ENCODE data around the gene SMIM24.

The SMIM24 gene

DNA sequence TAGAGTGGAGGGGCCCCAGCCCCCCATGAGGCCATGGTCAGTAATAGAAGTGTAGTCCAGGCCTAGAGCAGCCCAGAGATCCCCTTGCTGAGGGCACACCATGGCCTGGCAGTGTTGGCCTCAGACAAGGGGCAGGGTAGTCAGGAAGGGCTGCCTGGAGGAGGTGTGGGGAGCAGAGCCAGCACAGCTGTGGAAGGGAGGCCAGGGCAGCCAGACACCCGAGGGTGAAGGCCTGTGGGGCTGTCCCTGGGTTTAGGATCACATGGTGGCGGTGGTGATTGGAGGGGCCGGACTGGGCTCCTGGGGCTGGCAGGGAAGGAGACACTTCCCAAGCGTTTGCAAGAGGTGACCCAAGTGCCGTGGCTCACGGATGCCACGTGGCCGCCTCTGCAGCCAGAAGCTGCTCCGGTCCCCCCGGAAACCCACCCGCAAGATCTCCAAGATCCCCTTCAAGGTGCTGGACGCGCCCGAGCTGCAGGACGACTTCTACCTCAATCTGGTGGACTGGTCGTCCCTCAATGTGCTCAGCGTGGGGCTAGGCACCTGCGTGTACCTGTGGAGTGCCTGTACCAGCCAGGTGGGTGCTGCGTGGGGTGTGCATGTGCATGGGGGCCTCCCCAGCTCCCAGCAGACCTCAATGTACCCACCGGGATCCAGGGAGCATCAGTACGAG lies 47.0 kb upstream of the SMIM24 start:
- Histone ChIP-seq H3K9ac (ENCODE audit: low read length) (no peak overlapping the region), H3K4me2 (ENCODE audit: low read depth, low read length, poor library complexity, severe bottlenecking) (no peak overlapping the region), H3F3A (ENCODE audit: insufficient read depth) (no peaks in the 10 kb centered on the region), H3K79me2 (ENCODE audit: insufficient read depth, low read length) (0 out of 2 replicates have a peak, but pooled peaks cover 2% of the 10 kb centered on the region), H3K9me3 (ENCODE audit: insufficient read depth, low read length) (no peaks in the 10 kb centered on the region), H3K9me2 (replicated peaks; ENCODE audit: insufficient read depth, low read length) (no peaks in the 10 kb centered on the region), H2AFZ (ENCODE audit: low read depth, low read length, severe bottlenecking) (no peak overlapping the region), H3K36me3 (ENCODE audit: low read length) (no peaks in the 10 kb centered on the region), H3K27ac (ENCODE audit: low read depth, low read length) (no peak overlapping the region), H3K4me3 (ENCODE audit: insufficient read depth, low read length, poor library complexity, severe bottlenecking) (no peak overlapping the region), H4K20me1 (ENCODE audit: low read depth, low read length) (no peaks in the 10 kb centered on the region), H3K27me3 (ENCODE audit: low read length) (no peaks in the 10 kb centered on the region)
- TF ChIP-seq, protein P1, sequence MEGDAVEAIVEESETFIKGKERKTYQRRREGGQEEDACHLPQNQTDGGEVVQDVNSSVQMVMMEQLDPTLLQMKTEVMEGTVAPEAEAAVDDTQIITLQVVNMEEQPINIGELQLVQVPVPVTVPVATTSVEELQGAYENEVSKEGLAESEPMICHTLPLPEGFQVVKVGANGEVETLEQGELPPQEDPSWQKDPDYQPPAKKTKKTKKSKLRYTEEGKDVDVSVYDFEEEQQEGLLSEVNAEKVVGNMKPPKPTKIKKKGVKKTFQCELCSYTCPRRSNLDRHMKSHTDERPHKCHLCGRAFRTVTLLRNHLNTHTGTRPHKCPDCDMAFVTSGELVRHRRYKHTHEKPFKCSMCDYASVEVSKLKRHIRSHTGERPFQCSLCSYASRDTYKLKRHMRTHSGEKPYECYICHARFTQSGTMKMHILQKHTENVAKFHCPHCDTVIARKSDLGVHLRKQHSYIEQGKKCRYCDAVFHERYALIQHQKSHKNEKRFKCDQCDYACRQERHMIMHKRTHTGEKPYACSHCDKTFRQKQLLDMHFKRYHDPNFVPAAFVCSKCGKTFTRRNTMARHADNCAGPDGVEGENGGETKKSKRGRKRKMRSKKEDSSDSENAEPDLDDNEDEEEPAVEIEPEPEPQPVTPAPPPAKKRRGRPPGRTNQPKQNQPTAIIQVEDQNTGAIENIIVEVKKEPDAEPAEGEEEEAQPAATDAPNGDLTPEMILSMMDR (IDR thresholded peaks at IDR 0.05; ENCODE audit: insufficient read depth, low read length, poor library complexity, severe bottlenecking): no peak
- no peak for TF ChIP-seq EZH2phosphoT487 (conservative IDR thresholded peaks at IDR 0.05; ENCODE audit: low read length)

- no peak overlapping the region for H3K4me3 ChIP-seq (ENCODE audit: insufficient read depth, low read length, poor library complexity, severe bottlenecking)
- 0 out of 2 replicates have a peak, but pooled peaks cover 6% of the 10 kb centered on the region for H3K79me2 ChIP-seq (ENCODE audit: insufficient read depth, low read length)
- no peaks in the 10 kb centered on the region for H4K20me1 ChIP-seq (ENCODE audit: low read depth, low read length)
- H3K27me3 ChIP-seq (ENCODE audit: low read length): no peaks in the 10 kb centered on the region
- H3K9me3 ChIP-seq (ENCODE audit: insufficient read depth, low read length): no peaks in the 10 kb centered on the region
- H3K9me2 ChIP-seq (replicated peaks; ENCODE audit: insufficient read depth, low read length): no peaks in the 10 kb centered on the region
- no peak overlapping the region for H3K27ac ChIP-seq (ENCODE audit: low read depth, low read length)
- H3F3A ChIP-seq (ENCODE audit: insufficient read depth): no peaks in the 10 kb centered on the region
- TF ChIP-seq, protein P1 (IDR thresholded peaks at IDR 0.05; ENCODE audit: insufficient read depth, low read length, poor library complexity, severe bottlenecking): peak; percentile 29
- no peak for TF ChIP-seq EZH2phosphoT487 (conservative IDR thresholded peaks at IDR 0.05; ENCODE audit: low read length)
- H3K36me3 ChIP-seq (ENCODE audit: low read length): no peaks in the 10 kb centered on the region
- no peak overlapping the region for H3K9ac ChIP-seq (ENCODE audit: low read length)
- H3K4me2 ChIP-seq (ENCODE audit: low read depth, low read length, poor library complexity, severe bottlenecking): no peak overlapping the region
- no peak overlapping the region for H2AFZ ChIP-seq (ENCODE audit: low read depth, low read length, severe bottlenecking)
Measured at GRCh38 chr19:3526507-3527237, 46.3 kb upstream of the SMIM24 start.

DNA sequence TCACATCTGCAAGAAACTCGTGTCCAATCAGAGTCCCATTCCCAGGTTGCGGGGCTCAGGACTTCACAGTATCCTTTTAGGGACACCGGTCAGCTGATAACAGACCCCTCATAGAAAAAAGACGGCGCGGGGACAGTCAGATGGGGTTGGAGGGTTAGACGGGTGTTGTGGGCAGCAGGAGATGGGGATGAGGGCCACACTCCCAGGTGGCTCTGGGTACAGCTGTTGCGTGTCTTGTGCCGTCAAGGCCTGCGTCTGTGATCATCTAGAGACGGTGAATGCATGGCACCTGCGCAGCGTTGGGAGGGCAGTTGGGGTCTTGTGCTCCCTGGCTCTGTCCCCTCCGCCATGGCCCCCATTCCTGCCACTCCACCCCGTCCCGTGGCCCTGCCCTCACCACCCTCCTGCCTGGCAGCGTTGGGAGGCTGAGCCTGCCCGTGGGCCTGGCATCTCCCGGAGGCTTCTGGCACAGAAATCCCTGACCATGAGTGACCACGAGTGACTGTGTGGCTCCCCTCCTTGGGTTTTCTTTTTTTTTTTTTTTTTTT lies 44.7 kb upstream of the SMIM24 start:
- H3K9me2 ChIP-seq (replicated peaks; ENCODE audit: insufficient read depth, low read length): no peaks in the 10 kb centered on the region
- no peak overlapping the region for H2AFZ ChIP-seq (ENCODE audit: low read depth, low read length, severe bottlenecking)
- H3K4me2 ChIP-seq (ENCODE audit: low read depth, low read length, poor library complexity, severe bottlenecking): no peak overlapping the region
- H3K36me3 ChIP-seq (ENCODE audit: low read length): no peaks in the 10 kb centered on the region
- H3K79me2 ChIP-seq (ENCODE audit: insufficient read depth, low read length): peaks cover 19% of the 10 kb centered on the region; the same call in 1 of the 2 replicates
- H3K9ac ChIP-seq (ENCODE audit: low read length): no peak overlapping the region
- H3F3A ChIP-seq (ENCODE audit: insufficient read depth): no peaks in the 10 kb centered on the region
- no peaks in the 10 kb centered on the region for H4K20me1 ChIP-seq (ENCODE audit: low read depth, low read length)
- H3K4me3 ChIP-seq (ENCODE audit: insufficient read depth, low read length, poor library complexity, severe bottlenecking): no peak overlapping the region
- no peaks in the 10 kb centered on the region for H3K9me3 ChIP-seq (ENCODE audit: insufficient read depth, low read length)
- H3K27me3 ChIP-seq (ENCODE audit: low read length): no peaks in the 10 kb centered on the region
- TF ChIP-seq, protein P1 (IDR thresholded peaks at IDR 0.05; ENCODE audit: insufficient read depth, low read length, poor library complexity, severe bottlenecking): no peak
- no peak overlapping the region for H3K27ac ChIP-seq (ENCODE audit: low read depth, low read length)

All from SU-DHL-6 (cell line).